Pulmonary artery endothelial cell (primary cell): ENCODE results near the gene SLC44A4. TPM values are rescaled to one million over a fixed set of nuclear protein-coding genes. Genes with fewer than 3 reads are reported as not detected.
"Not testable (repeated sequence)": the region's sequence is repeated elsewhere in the genome, so short reads cannot be mapped to it uniquely, and the experiment has no call there.

ENCODE experiments used
- DNase-seq: peaks from one replicate; pipeline ENCODE4 v3.0.0-alpha.2; 2011; ENCODE audit warnings: low read depth, low spot score
- total RNA-seq: library from RNA; depleted of rRNA; stranded (reverse); fragments of >200 nt; gene quantifications from 2 replicates; pipeline ENCODE4 v1.2.3, GENCODE V29; 2014

The SLC44A4 gene
- total RNA-seq, 1 donor from 2014 or later = 0.07 TPM

GRCh38 chr6:31880616-31881015, 1.8 kb upstream of the SLC44A4 start:
- no peak for DNase-seq

- no peak for DNase-seq
Observed at GRCh38 chr6:31879901-31880300, 1.1 kb upstream of the SLC44A4 start.

GRCh38 chr6:31879143-31879542, 346 bp upstream of the SLC44A4 start:
- DNase-seq = no peak

GRCh38 chr6:31878222-31878621, 575 bp downstream of the SLC44A4 start:
- DNase-seq = no peak

GRCh38 chr6:31877651-31878161, 1.1 kb downstream of the SLC44A4 start:
- no peak for DNase-seq

GRCh38 chr6:31877125-31877650, 1.6 kb downstream of the SLC44A4 start:
- DNase-seq = no peak

GRCh38 chr6:31876357-31876756, 2.4 kb downstream of the SLC44A4 start:
- no peak for DNase-seq

GRCh38 chr6:31875877-31876276, 2.9 kb downstream of the SLC44A4 start:
- no peak for DNase-seq

GRCh38 chr6:31874836-31875572, 3.8 kb downstream of the SLC44A4 start:
- no peak for DNase-seq

- no peak for DNase-seq
Observed at GRCh38 chr6:31874084-31874670, 4.6 kb downstream of the SLC44A4 start.

GRCh38 chr6:31871046-31871659, 7.6 kb downstream of the SLC44A4 start:
- DNase-seq = no peak

- DNase-seq = no peak
Observed at GRCh38 chr6:31870385-31870921, 8.3 kb downstream of the SLC44A4 start.

- DNase-seq = no peak
Observed at GRCh38 chr6:31869343-31869742, 9.5 kb downstream of the SLC44A4 start.

GRCh38 chr6:31868658-31868971, 10.2 kb downstream of the SLC44A4 start:
- not testable (repeated sequence) for DNase-seq

GRCh38 chr6:31865205-31866118, 13.3 kb downstream of the SLC44A4 start:
- no peak for DNase-seq

- DNase-seq = no peak
Observed at GRCh38 chr6:31864818-31865204, 14.0 kb downstream of the SLC44A4 start.

GRCh38 chr6:31864123-31864562, 14.7 kb downstream of the SLC44A4 start:
- DNase-seq = not testable (repeated sequence)

- DNase-seq = peak; percentile 100
Observed at GRCh38 chr6:31862344-31863235, 16.2 kb downstream of the SLC44A4 start, which contains the start of gene NEU1. Gene NEU1, minus strand, starts transcription at chr6:31862821. Its CDS starts 45 bp downstream, at chr6:31862776.

- DNase-seq = no peak
Observed at GRCh38 chr6:31861919-31862343, 16.9 kb downstream of the SLC44A4 start.

- no peak for DNase-seq
Observed at GRCh38 chr6:31861150-31861549, 17.6 kb downstream of the SLC44A4 start.
